Pancreas (tissue), 10 donors: ENCODE measurements around the gene RNF207. TPM values are rescaled to one million over a fixed set of nuclear protein-coding genes. Genes with fewer than 3 reads are reported as not detected.

Experiments
- ATAC-seq, 4 donors: fragments of 200-7000 bp; cut with Tn5 transposase; one replicate each; pipeline versions ENCODE4 v1.8.0 to v1.9.1; 2020; ENCODE audit warnings: mild to moderate bottlenecking in 4 of 4, moderate library complexity in 4 of 4
- DNase-seq, 6 donors: peaks; one replicate each; pipeline ENCODE4 v3.0.0-alpha.2; 2020
- FAIRE-seq: peaks from 2 replicates; lab custom pipeline; 2012; peaks lifted over from hg19 to GRCh38; lab: Jason Lieb, UNC
- H3K27ac ChIP-seq, 4 donors: fragments of 200-600 bp; sonication (generic); 1 replicate in 3 of 4; 2 replicates in 1 of 4; pipeline versions ENCODE4 v1.5.0 to v1.8.0; 2020
- H3K27me3 ChIP-seq, 4 donors: fragments of 200-600 bp; one replicate each; pipeline ENCODE4 v1.8.0; 2021
- H3K36me3 ChIP-seq, 3 donors: fragments of 200-600 bp; sonication (generic) in 1 of 3; one replicate each; pipeline versions ENCODE4 v1.5.0 to v1.8.0; 2020 to 2021
- H3K4me1 ChIP-seq, 3 donors: fragments of 200-600 bp; one replicate each; pipeline ENCODE4 v1.8.0; 2021
- H3K4me3 ChIP-seq, 4 donors: fragments of 200-600 bp; sonication (generic) in 2 of 4; one replicate each; pipeline versions ENCODE4 v1.5.0 to v1.8.0; 2020 to 2021
- H3K9me3 ChIP-seq, 4 donors: fragments of 200-600 bp; one replicate each; pipeline ENCODE4 v1.8.0; 2021
- CTCF ChIP-seq, 4 donors: fragments of 200-600 bp; sonication (generic) in 3 of 4; IDR thresholded peaks; one replicate each; pipeline versions ENCODE4 v1.5.0 to v1.8.0; 2021; ENCODE audit warnings: antibody characterized with exemption in 4 of 4
- WGBS, 2 donors: extraction: QIAGEN DNeasy Blood & Tissue Kit; methylation state at CpG; one replicate each; pipeline ENCODE4 v1.1.7; 2013; 5-methylcytosine and 5-hydroxymethylcytosine counted together
- intact Hi-C, 3 donors: fragments of 100-400 bp; cut with DNase I; formaldehyde crosslinking; loops; one replicate each; pipeline versions ENCODE4 v1.11.1 to v1.14.2; 2022
- polyA plus RNA-seq, 2 donors: library from polyadenylated mRNA; stranded (reverse); fragments of 200-250 nt; gene quantifications; one replicate each; pipeline ENCODE4 v1.2.3, GENCODE V29; 2013
- total RNA-seq, 6 donors: library from RNA; stranded (reverse); fragmentation: NEBNext Ultra II Directional in 4 of 6; extraction: Animal tissue kit (Norgen Biotek cat#: 25700) in 4 of 6; gene quantifications; one replicate each; pipeline versions ENCODE4 v1.2.1 to v1.2.4, GENCODE V29; 2021 to 2023
- donor health status: healthy with polysubstance abuse.
- donor health status: DM: no; HTN: no; CAD: no; lungs with moderate emphysema.
- donor health status: DM: no; HTN: no; CAD: no.
- donor health status: control.
- donor health status: control.
- donor health status: Bipolar disorder and iron deficiency.
- donor health status: DM: yes; HTN: yes; CAD: no.
- donor health status: DM: no; HTN: no; CAD: no.
- donor health status: DM: no; HTN: no; CAD: no.
- donor health status: DM: yes; HTN: yes; CAD: no.

Gene RNF207
- total and polyA plus RNA-seq, 8 donors = 7.1 to 52.8 (median 13.4) TPM

- no peak for ATAC-seq
- H3K4me3 ChIP-seq = no peak overlapping the region
- no peak overlapping the region for H3K27ac ChIP-seq
- DNase-seq = peak in 1 of 6 donors; percentile 67
- TF ChIP-seq CTCF (IDR thresholded peaks at IDR 0.05) = no peak
- H3K36me3 ChIP-seq = no peaks in the 10 kb centered on the region
- peaks cover 0 to 8% (median 3%) of the 10 kb centered on the region in 4 donors for H3K27me3 ChIP-seq
- no peaks in the 10 kb centered on the region for H3K9me3 ChIP-seq
- H3K4me1 ChIP-seq = peaks cover 0 to 2% (median 0%) of the 10 kb centered on the region in 3 donors
- intact Hi-C loops = no loop called here
- FAIRE-seq = no peak
- WGBS, 2 donors = 5 to 6% methylated on average over 33 to 36 of the region's 36 CpGs
These were observed 25.1 kb upstream of the RNF207 start for GRCh38 chr1:6180707-6181311.

- Histone ChIP-seq H3K4me1 (peaks cover 0 to 2% (median 0%) of the 10 kb centered on the region in 3 donors), H3K9me3 (no peaks in the 10 kb centered on the region), H3K36me3 (no peaks in the 10 kb centered on the region), H3K27ac (no peak overlapping the region), H3K4me3 (no peak overlapping the region), H3K27me3 (peaks cover 0 to 8% (median 3%) of the 10 kb centered on the region in 4 donors)
- FAIRE-seq = no peak
- TF ChIP-seq CTCF (IDR thresholded peaks at IDR 0.05) = no peak
- intact Hi-C loops = no loop called here
- ATAC-seq = peak in 2 of 4 donors; percentile 49 to 52
- no peak for DNase-seq
- WGBS, 2 donors = 11 to 12% methylated on average over 10 of the region's 10 CpGs
These were observed 24.6 kb upstream of the RNF207 start for GRCh38 chr1:6181347-6181770.

- FAIRE-seq (no peak), ATAC-seq (peak in 1 of 4 donors; percentile 7), DNase-seq (peak in 1 of 6 donors; percentile 49)
- Histone ChIP-seq H3K9me3 (no peaks in the 10 kb centered on the region), H3K27ac (no peak overlapping the region), H3K27me3 (peaks cover 0 to 6% (median 2%) of the 10 kb centered on the region in 4 donors), H3K36me3 (peaks cover 0 to 6% (median 0%) of the 10 kb centered on the region in 3 donors), H3K4me1 (peaks cover 0 to 2% (median 0%) of the 10 kb centered on the region in 3 donors), H3K4me3 (no peak overlapping the region)
- no peak for TF ChIP-seq CTCF (IDR thresholded peaks at IDR 0.05)
- intact Hi-C loops = no loop called here
- 55% methylated on average over 6 of the region's 6 CpGs for WGBS, 2 donors
These were observed 22.4 kb upstream of the RNF207 start for GRCh38 chr1:6183520-6183989.

GRCh38 chr1:6184083-6184783 is 21.7 kb upstream of the RNF207 start:
- no peak for ATAC-seq
- no peak for FAIRE-seq
- intact Hi-C loops = no loop called here

More at GRCh38 chr1:6184083-6184783, 21.7 kb upstream of the RNF207 start:
- Histone ChIP-seq H3K4me1 (no peaks in the 10 kb centered on the region), H3K27me3 (no peaks in the 10 kb centered on the region), H3K27ac (no peak overlapping the region), H3K9me3 (no peaks in the 10 kb centered on the region), H3K36me3 (peaks cover 0 to 13% (median 0%) of the 10 kb centered on the region in 3 donors), H3K4me3 (no peak overlapping the region)
- TF ChIP-seq CTCF (IDR thresholded peaks at IDR 0.05) = no peak
- DNase-seq = no peak
- WGBS, 2 donors = 85 to 88% methylated on average over 13 of the region's 13 CpGs
